B cell (primary cell): ENCODE results near the gene SGPL1. TPM values are rescaled to one million over a fixed set of nuclear protein-coding genes. Genes with fewer than 3 reads are reported as not detected.

Source experiments
- ATAC-seq: fragments of 200-7000 bp; cut with Tn5 transposase; one replicate; pipeline ENCODE4 v1.10.0; 2021; ENCODE audit warnings: low read depth, mild to moderate bottlenecking, moderate number of reproducible peaks, moderate library complexity
- CTCF ChIA-PET: fragments of 350-600 bp; sonication (Branson Sonifier 250); formaldehyde crosslinking; loops from one replicate; lab custom pipeline; 2021; ENCODE audit warnings: antibody characterized with exemption, inconsistent platforms; lab: Charles Lee
- POLR2A ChIA-PET: fragments of 350-600 bp; sonication (Branson Sonifier 250); formaldehyde crosslinking; loops from one replicate; lab custom pipeline; 2021; ENCODE audit warnings: antibody characterized with exemption; lab: Charles Lee
- DNase-seq: peaks from one replicate; pipeline ENCODE4 v3.0.0; 2013
- H2AFZ ChIP-seq: 2 replicates; pipeline ENCODE4 v1.6.1; 2012; ENCODE audit warnings: mild to moderate bottlenecking, low read depth, low read length; ENCODE audit not compliant: insufficient read depth, poor library complexity, severe bottlenecking
- H3K27ac ChIP-seq, 2 donors: 1 replicate in 1 of 2; 2 replicates in 1 of 2; pipeline ENCODE4 v1.5.1; 2012 to 2013; ENCODE audit warnings: low read length in 2 of 2, mild to moderate bottlenecking in 2 of 2, moderate library complexity in 1 of 2
- H3K27me3 ChIP-seq, 4 experiments: fragments of 200-600 bp in 1 of 4; sonication (generic) in 1 of 4; replicated peaks in 1 of 4; 1 replicate in 2 of 4; 2 replicates in 2 of 4; pipeline versions ENCODE4 v1.6.1 to v1.7.0; 2013 to 2016; ENCODE audit warnings: low read length in 3 of 4, mild to moderate bottlenecking in 2 of 4, mixed read lengths in 1 of 4, moderate library complexity in 1 of 4; ENCODE audit not compliant: insufficient read depth in 4 of 4, control insufficient read depth in 3 of 4; ENCODE audit errors: control extremely low read depth in 1 of 4
- H3K36me3 ChIP-seq, 2 experiments: replicated peaks in 1 of 2; 1 replicate in 1 of 2; 2 replicates in 1 of 2; pipeline versions ENCODE4 v1.6.1 to v1.7.1; 2013; ENCODE audit warnings: low read length in 1 of 2; ENCODE audit not compliant: insufficient read depth in 2 of 2, control insufficient read depth in 1 of 2; ENCODE audit errors: control extremely low read depth in 1 of 2, extremely low read depth in 1 of 2
- H3K4me1 ChIP-seq, 2 donors: fragments of 200-600 bp in 1 of 2; sonication (generic) in 1 of 2; 1 replicate in 1 of 2; 2 replicates in 1 of 2; pipeline versions ENCODE4 v1.5.1 to v1.6.1; 2013 to 2017; ENCODE audit warnings: low read length in 2 of 2; ENCODE audit not compliant: control insufficient read depth in 2 of 2, insufficient read depth in 2 of 2
- H3K4me2 ChIP-seq: replicated peaks from 2 replicates; pipeline ENCODE3; 2012; ENCODE audit warnings: mild to moderate bottlenecking, low read depth, low read length; ENCODE audit not compliant: poor library complexity, severe bottlenecking
- H3K4me3 ChIP-seq, 5 experiments: fragments of 200-600 bp in 1 of 5; sonication (generic) in 1 of 5; 1 replicate in 3 of 5; 2 replicates in 2 of 5; pipeline versions ENCODE4 v1.5.1 to v1.7.0; 2011 to 2016; ENCODE audit warnings: low read length in 4 of 5, mild to moderate bottlenecking in 4 of 5, low read depth in 2 of 5, control low read depth in 1 of 5, moderate library complexity in 1 of 5; ENCODE audit not compliant: insufficient read depth in 1 of 5; ENCODE audit errors: control extremely low read depth in 1 of 5, extremely low read depth in 1 of 5
- H3K79me2 ChIP-seq: fragments of 200-600 bp; sonication (generic); one replicate; pipeline ENCODE4 v1.6.0; 2016; ENCODE audit warnings: low read length; ENCODE audit not compliant: control insufficient read depth, insufficient read depth
- H3K9ac ChIP-seq: fragments of 200-600 bp; sonication (generic); 2 replicates; pipeline ENCODE4 v1.6.1; 2017; ENCODE audit warnings: mild to moderate bottlenecking, low read length, moderate library complexity
- H3K9me3 ChIP-seq, 3 donors: one replicate each; pipeline versions ENCODE4 v1.6.1 to v1.7.1; 2013; ENCODE audit warnings: low read length in 2 of 3; ENCODE audit not compliant: control insufficient read depth in 2 of 3, insufficient read depth in 1 of 3; ENCODE audit errors: control extremely low read depth in 1 of 3
- H4K20me1 ChIP-seq: 2 replicates; pipeline ENCODE4 v1.6.0; 2012; ENCODE audit warnings: mild to moderate bottlenecking, low read length; ENCODE audit not compliant: insufficient read depth, control insufficient read depth, poor library complexity, severe bottlenecking
- H3K27ac Mint-ChIP-seq: one replicate; pipeline ENCODE4 v1.8.0; 2021; ENCODE audit warnings: mixed read lengths
- H3K27me3 Mint-ChIP-seq: one replicate; pipeline ENCODE4 v1.8.0; 2021; ENCODE audit warnings: mixed read lengths
- H3K4me1 Mint-ChIP-seq: one replicate; pipeline ENCODE4 v1.8.0; 2021; ENCODE audit warnings: mixed read lengths
- H3K4me3 Mint-ChIP-seq: one replicate; pipeline ENCODE4 v1.8.0; 2021; ENCODE audit warnings: mixed read lengths
- H3K9me3 Mint-ChIP-seq: one replicate; pipeline ENCODE4 v1.8.0; 2022; ENCODE audit warnings: mixed read lengths; ENCODE audit not compliant: insufficient read depth
- EZH2 ChIP-seq: IDR thresholded peaks from 2 replicates; pipeline ENCODE4 v1.6.1; 2012; ENCODE audit warnings: borderline replicate concordance, low read depth, mild to moderate bottlenecking, moderate library complexity, low read length; ENCODE audit not compliant: insufficient read depth, poor library complexity, severe bottlenecking
- WGBS: methylation state at CpG from one replicate; pipeline ENCODE4 v1.1.5; 2013; ENCODE audit warnings: missing lambda C conversion rate; ENCODE audit not compliant: insufficient coverage; 5-methylcytosine and 5-hydroxymethylcytosine counted together
- intact Hi-C: fragments of 100-400 bp; cut with micrococcal nuclease; formaldehyde crosslinking; loops from one replicate; pipeline ENCODE4 v1.10.0; 2022
- polyA plus RNA-seq: library from polyadenylated mRNA; depleted of rRNA; stranded (reverse); fragments of >200 nt; gene quantifications from 2 replicates; pipeline ENCODE4 v1.2.3, GENCODE V29; 2012
- total RNA-seq, 2 donors: library from RNA; stranded (reverse); fragments of 120-200 nt in 1 of 2; gene quantifications; 1 replicate in 1 of 2; 2 replicates in 1 of 2; pipeline versions ENCODE4 v1.2.3 to v1.2.4, GENCODE V29; 2013 to 2022
- TF ChIP-seq, protein P1 (sequence below): fragments of 200-600 bp; IDR thresholded peaks from one replicate; pipeline ENCODE4 v1.8.0; 2022; ENCODE audit warnings: antibody characterized with exemption, mild to moderate bottlenecking

SGPL1 gene
- total and polyA plus RNA-seq, 2 donors (not counting 1 experiment from before 2014, with no cell fraction given), result 9.1 to 46.2 TPM

- Histone ChIP-seq H3K4me3 (no peak overlapping the region), H3K27me3 (no peaks in the 10 kb centered on the region), H3K4me2 (no peak overlapping the region), H2AFZ (no peak overlapping the region), H4K20me1 (no peaks in the 10 kb centered on the region), H3K27ac (no peak overlapping the region), H3K79me2 (no peaks in the 10 kb centered on the region), H3K9me3 (no peaks in the 10 kb centered on the region), H3K9ac (no peak overlapping the region), H3K4me1 (no peaks in the 10 kb centered on the region), H3K36me3 (peaks cover 0 to 32% of the 10 kb centered on the region in 2 experiments)
- DNase-seq (no peak), ATAC-seq (no peak)
- intact Hi-C loops, result no loop called here
- H3K27ac Mint-ChIP-seq, result no peak overlapping the region
- no peak for TF ChIP-seq EZH2
- TF ChIP-seq, protein P1, sequence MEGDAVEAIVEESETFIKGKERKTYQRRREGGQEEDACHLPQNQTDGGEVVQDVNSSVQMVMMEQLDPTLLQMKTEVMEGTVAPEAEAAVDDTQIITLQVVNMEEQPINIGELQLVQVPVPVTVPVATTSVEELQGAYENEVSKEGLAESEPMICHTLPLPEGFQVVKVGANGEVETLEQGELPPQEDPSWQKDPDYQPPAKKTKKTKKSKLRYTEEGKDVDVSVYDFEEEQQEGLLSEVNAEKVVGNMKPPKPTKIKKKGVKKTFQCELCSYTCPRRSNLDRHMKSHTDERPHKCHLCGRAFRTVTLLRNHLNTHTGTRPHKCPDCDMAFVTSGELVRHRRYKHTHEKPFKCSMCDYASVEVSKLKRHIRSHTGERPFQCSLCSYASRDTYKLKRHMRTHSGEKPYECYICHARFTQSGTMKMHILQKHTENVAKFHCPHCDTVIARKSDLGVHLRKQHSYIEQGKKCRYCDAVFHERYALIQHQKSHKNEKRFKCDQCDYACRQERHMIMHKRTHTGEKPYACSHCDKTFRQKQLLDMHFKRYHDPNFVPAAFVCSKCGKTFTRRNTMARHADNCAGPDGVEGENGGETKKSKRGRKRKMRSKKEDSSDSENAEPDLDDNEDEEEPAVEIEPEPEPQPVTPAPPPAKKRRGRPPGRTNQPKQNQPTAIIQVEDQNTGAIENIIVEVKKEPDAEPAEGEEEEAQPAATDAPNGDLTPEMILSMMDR, result no peak
- ChIA-PET CTCF (no interaction called here), POLR2A (no interaction called here)
- no peak overlapping the region for H3K4me3 Mint-ChIP-seq
- H3K9me3 Mint-ChIP-seq, result no peaks in the 10 kb centered on the region
- no peaks in the 10 kb centered on the region for H3K4me1 Mint-ChIP-seq
- no peaks in the 10 kb centered on the region for H3K27me3 Mint-ChIP-seq
Measured at GRCh38 chr10:70863470-70864160, 47.9 kb downstream of the SGPL1 start.

- no peak overlapping the region for H3K27ac Mint-ChIP-seq
- Histone ChIP-seq H3K9ac (no peak overlapping the region), H3K4me2 (no peak overlapping the region), H3K9me3 (no peaks in the 10 kb centered on the region), H3K4me1 (no peaks in the 10 kb centered on the region), H3K79me2 (no peaks in the 10 kb centered on the region), H3K36me3 (peaks cover 0 to 32% of the 10 kb centered on the region in 2 experiments), H3K27ac (no peak overlapping the region), H3K27me3 (no peaks in the 10 kb centered on the region), H2AFZ (no peak overlapping the region), H4K20me1 (no peaks in the 10 kb centered on the region), H3K4me3 (no peak overlapping the region)
- H3K27me3 Mint-ChIP-seq, result no peaks in the 10 kb centered on the region
- H3K4me3 Mint-ChIP-seq, result no peak overlapping the region
- ChIA-PET CTCF (no interaction called here), POLR2A (no interaction called here)
- H3K4me1 Mint-ChIP-seq, result no peaks in the 10 kb centered on the region
- no CpG with 5 or more reads among the region's 1 CpG for WGBS
- TF ChIP-seq, protein P1, result no peak
- no peak for TF ChIP-seq EZH2
- no peaks in the 10 kb centered on the region for H3K9me3 Mint-ChIP-seq
- ATAC-seq (no peak), DNase-seq (no peak)
- intact Hi-C loops, result no loop called here
Measured at GRCh38 chr10:70864935-70865334, 49.2 kb downstream of the SGPL1 start.
